Suprapubic skin (tissue), 3 donors: ENCODE data around the gene DAPL1.

Experiments
- EP300 ChIP-seq: sonication (generic); formaldehyde crosslinking; IDR thresholded peaks from one replicate; pipeline ENCODE4 v1.6.1; 2017; ENCODE audit warnings: antibody characterized with exemption
- POLR2A ChIP-seq, 2 donors: fragments of 450-650 bp; IDR thresholded peaks; one replicate each; pipeline ENCODE4 v1.6.1; 2017; ENCODE audit warnings: antibody characterized with exemption in 2 of 2, mild to moderate bottlenecking in 2 of 2, moderate library complexity in 2 of 2
- TF ChIP-seq, protein P1 (sequence below), 2 donors: fragments of 200-600 bp in 1 of 2; fragments of 450-650 bp in 1 of 2; sonication (generic) in 1 of 2; IDR thresholded peaks; one replicate each; pipeline ENCODE4 v1.5.1; 2016 to 2019; ENCODE audit warnings: antibody characterized with exemption in 2 of 2, mild to moderate bottlenecking in 1 of 2, moderate library complexity in 1 of 2

DNA sequence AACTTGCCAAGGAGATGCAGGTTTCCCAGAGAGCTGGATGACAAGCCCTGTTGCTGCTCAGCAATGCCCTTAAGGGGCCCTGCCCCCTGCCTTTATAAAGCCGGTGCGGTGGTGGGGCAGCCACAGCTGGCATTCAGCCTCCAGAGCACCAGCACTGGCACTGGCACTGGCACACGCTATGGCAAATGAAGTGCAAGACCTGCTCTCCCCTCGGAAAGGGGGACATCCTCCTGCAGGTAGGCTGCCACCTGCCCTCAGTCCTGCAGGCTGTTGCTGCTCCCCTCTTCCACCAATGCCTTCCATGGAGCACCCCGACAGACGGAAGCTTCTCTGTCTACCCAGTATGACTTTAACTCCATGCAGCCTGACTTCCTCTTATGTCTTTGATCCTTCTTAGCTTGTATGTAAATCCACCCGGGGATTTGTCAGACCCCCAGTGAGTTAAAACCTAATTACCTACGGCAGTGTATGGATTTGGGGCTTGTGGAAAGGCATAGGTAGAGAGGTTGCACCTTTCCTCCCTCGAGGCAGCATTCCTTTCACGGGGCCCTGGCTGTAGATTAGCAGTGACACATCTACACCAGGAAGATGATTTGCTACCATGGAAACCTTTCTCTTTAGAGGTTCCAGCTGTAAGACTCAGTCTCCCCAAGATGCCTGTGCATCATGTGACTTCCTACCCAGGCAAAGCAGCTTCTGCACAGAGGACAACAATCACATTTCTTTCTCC is at the start of gene DAPL1:
- TF ChIP-seq, protein P1, sequence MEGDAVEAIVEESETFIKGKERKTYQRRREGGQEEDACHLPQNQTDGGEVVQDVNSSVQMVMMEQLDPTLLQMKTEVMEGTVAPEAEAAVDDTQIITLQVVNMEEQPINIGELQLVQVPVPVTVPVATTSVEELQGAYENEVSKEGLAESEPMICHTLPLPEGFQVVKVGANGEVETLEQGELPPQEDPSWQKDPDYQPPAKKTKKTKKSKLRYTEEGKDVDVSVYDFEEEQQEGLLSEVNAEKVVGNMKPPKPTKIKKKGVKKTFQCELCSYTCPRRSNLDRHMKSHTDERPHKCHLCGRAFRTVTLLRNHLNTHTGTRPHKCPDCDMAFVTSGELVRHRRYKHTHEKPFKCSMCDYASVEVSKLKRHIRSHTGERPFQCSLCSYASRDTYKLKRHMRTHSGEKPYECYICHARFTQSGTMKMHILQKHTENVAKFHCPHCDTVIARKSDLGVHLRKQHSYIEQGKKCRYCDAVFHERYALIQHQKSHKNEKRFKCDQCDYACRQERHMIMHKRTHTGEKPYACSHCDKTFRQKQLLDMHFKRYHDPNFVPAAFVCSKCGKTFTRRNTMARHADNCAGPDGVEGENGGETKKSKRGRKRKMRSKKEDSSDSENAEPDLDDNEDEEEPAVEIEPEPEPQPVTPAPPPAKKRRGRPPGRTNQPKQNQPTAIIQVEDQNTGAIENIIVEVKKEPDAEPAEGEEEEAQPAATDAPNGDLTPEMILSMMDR (IDR thresholded peaks at IDR 0.05): no peak
- TF ChIP-seq EP300: no peak
- TF ChIP-seq POLR2A (IDR thresholded peaks at IDR 0.05): no peak
